Measurements from ENCODE around the gene TBC1D9.

The TBC1D9 gene

GRCh38 chr4:140681201-140681600, 75.0 kb downstream of the TBC1D9 start:
- Histone ChIP-seq H3K36me3 (no peaks in the 10 kb centered on the region), H3K4me2 (no peak overlapping the region), H3K4me1 (0 out of 2 replicates have a peak, but pooled peaks cover 4% of the 10 kb centered on the region), H3K9me3 (no peaks in the 10 kb centered on the region), H3K9ac (no peak overlapping the region), H3K27me3 (no peaks in the 10 kb centered on the region), H3K27ac (no peak overlapping the region), H4K20me1 (no peaks in the 10 kb centered on the region), H3K4me3 (no peak overlapping the region)
- no peak for TF ChIP-seq Cebpa-rat (IDR thresholded peaks at IDR 0.05)

DNA sequence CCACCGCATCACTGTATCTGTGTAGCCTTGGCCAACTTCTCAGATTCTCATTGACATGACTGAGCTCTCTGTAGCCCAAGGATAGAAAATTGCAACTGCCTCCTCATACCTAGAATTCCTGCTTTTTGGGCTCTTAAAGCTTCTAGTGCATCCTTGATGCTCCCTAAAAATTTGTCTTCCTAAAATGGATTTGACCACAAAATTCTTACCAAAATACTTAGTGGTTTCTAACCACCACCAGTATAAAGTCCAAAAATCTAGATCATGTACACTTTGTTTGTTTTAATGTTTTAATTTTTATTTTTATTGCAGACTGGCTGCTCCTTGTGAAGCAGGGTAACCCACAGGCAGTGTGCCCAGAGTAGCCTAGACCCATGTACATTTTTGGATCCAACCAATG, 75.5 kb downstream of the TBC1D9 start:
- Histone ChIP-seq H3K4me1 (0 out of 2 replicates have a peak, but pooled peaks cover 4% of the 10 kb centered on the region), H3K36me3 (no peaks in the 10 kb centered on the region), H4K20me1 (no peaks in the 10 kb centered on the region), H3K4me3 (no peak overlapping the region), H3K27ac (no peak overlapping the region), H3K27me3 (no peaks in the 10 kb centered on the region), H3K9me3 (no peaks in the 10 kb centered on the region), H3K4me2 (no peak overlapping the region), H3K9ac (no peak overlapping the region)
- TF ChIP-seq Cebpa-rat (IDR thresholded peaks at IDR 0.05): no peak

- no peak for TF ChIP-seq Cebpa-rat (IDR thresholded peaks at IDR 0.05)
- H4K20me1 ChIP-seq: no peaks in the 10 kb centered on the region
- no peak overlapping the region for H3K4me2 ChIP-seq
- no peak overlapping the region for H3K4me3 ChIP-seq
- H3K27ac ChIP-seq: no peak overlapping the region
- H3K27me3 ChIP-seq: no peaks in the 10 kb centered on the region
- 0 out of 2 replicates have a peak, but pooled peaks cover 4% of the 10 kb centered on the region for H3K4me1 ChIP-seq
- H3K9ac ChIP-seq: no peak overlapping the region
- no peaks in the 10 kb centered on the region for H3K9me3 ChIP-seq
- no peaks in the 10 kb centered on the region for H3K36me3 ChIP-seq
Observed at GRCh38 chr4:140679576-140679975, 76.6 kb downstream of the TBC1D9 start.

GRCh38 chr4:140675599-140676231, 80.5 kb downstream of the TBC1D9 start:
- H3K4me3 ChIP-seq: no peak overlapping the region
- no peak overlapping the region for H3K27ac ChIP-seq
- no peak overlapping the region for H3K9ac ChIP-seq
- H3K36me3 ChIP-seq: no peaks in the 10 kb centered on the region
- H3K27me3 ChIP-seq: no peaks in the 10 kb centered on the region
- H3K9me3 ChIP-seq: no peaks in the 10 kb centered on the region
- 0 out of 2 replicates have a peak, but pooled peaks cover 4% of the 10 kb centered on the region for H3K4me1 ChIP-seq
- H4K20me1 ChIP-seq: no peaks in the 10 kb centered on the region
- TF ChIP-seq Cebpa-rat (IDR thresholded peaks at IDR 0.05): no peak
- no peak overlapping the region for H3K4me2 ChIP-seq

GRCh38 chr4:140673729-140674128, 82.5 kb downstream of the TBC1D9 start:
- Histone ChIP-seq H3K36me3 (no peaks in the 10 kb centered on the region), H3K4me2 (no peak overlapping the region), H3K4me3 (no peak overlapping the region)

GRCh38 chr4:140672416-140672815, 83.8 kb downstream of the TBC1D9 start:
- TF ChIP-seq Cebpa-rat (IDR thresholded peaks at IDR 0.05): no peak
- H3K4me3 ChIP-seq: no peak overlapping the region
- no peaks in the 10 kb centered on the region; the same call in 1 of the 2 replicates for H3K4me1 ChIP-seq
- no peaks in the 10 kb centered on the region for H3K27me3 ChIP-seq
- H3K36me3 ChIP-seq: no peaks in the 10 kb centered on the region
- H3K27ac ChIP-seq: no peak overlapping the region
- H3K9ac ChIP-seq: no peak overlapping the region
- H3K4me2 ChIP-seq: no peak overlapping the region
- no peaks in the 10 kb centered on the region for H4K20me1 ChIP-seq
- no peaks in the 10 kb centered on the region for H3K9me3 ChIP-seq

More at GRCh38 chr4:140673729-140674128, 82.5 kb downstream of the TBC1D9 start:
- H3K4me1 ChIP-seq: no peaks in the 10 kb centered on the region
- H4K20me1 ChIP-seq: no peaks in the 10 kb centered on the region
- no peak overlapping the region for H3K9ac ChIP-seq
- no peaks in the 10 kb centered on the region for H3K27me3 ChIP-seq
- no peaks in the 10 kb centered on the region for H3K9me3 ChIP-seq
- TF ChIP-seq Cebpa-rat (IDR thresholded peaks at IDR 0.05): no peak
- H3K27ac ChIP-seq: no peak overlapping the region

GRCh38 chr4:140668111-140668510, 88.1 kb downstream of the TBC1D9 start:
- Histone ChIP-seq H3K27ac (no peak overlapping the region), H3K27me3 (no peaks in the 10 kb centered on the region), H3K9me3 (no peaks in the 10 kb centered on the region), H3K36me3 (no peaks in the 10 kb centered on the region), H3K4me2 (no peak overlapping the region), H4K20me1 (no peaks in the 10 kb centered on the region), H3K9ac (no peak overlapping the region), H3K4me1 (peaks cover 7% of the 10 kb centered on the region), H3K4me3 (no peak overlapping the region)
- TF ChIP-seq Cebpa-rat (IDR thresholded peaks at IDR 0.05): no peak

GRCh38 chr4:140666889-140667614, 89.1 kb downstream of the TBC1D9 start:
- no peak overlapping the region for H3K9ac ChIP-seq
- peak overlapping the region; percentile 41 for H3K4me2 ChIP-seq
- no peaks in the 10 kb centered on the region for H4K20me1 ChIP-seq
- H3K9me3 ChIP-seq: no peaks in the 10 kb centered on the region
- H3K27ac ChIP-seq: no peak overlapping the region
- no peaks in the 10 kb centered on the region for H3K36me3 ChIP-seq
- TF ChIP-seq Cebpa-rat (IDR thresholded peaks at IDR 0.05): no peak
- peaks cover 7% of the 10 kb centered on the region for H3K4me1 ChIP-seq
- H3K4me3 ChIP-seq: no peak overlapping the region
- no peaks in the 10 kb centered on the region for H3K27me3 ChIP-seq

GRCh38 chr4:140662082-140662869, 93.9 kb downstream of the TBC1D9 start:
- H3K4me1 ChIP-seq: peaks cover 6% of the 10 kb centered on the region
- no peaks in the 10 kb centered on the region for H3K36me3 ChIP-seq
- H3K27me3 ChIP-seq: no peaks in the 10 kb centered on the region
- no peaks in the 10 kb centered on the region for H4K20me1 ChIP-seq
- no peak overlapping the region for H3K4me2 ChIP-seq
- TF ChIP-seq Cebpa-rat (IDR thresholded peaks at IDR 0.05): no peak
- no peaks in the 10 kb centered on the region for H3K9me3 ChIP-seq
- no peak overlapping the region for H3K27ac ChIP-seq
- no peak overlapping the region for H3K9ac ChIP-seq
- H3K4me3 ChIP-seq: no peak overlapping the region

- Histone ChIP-seq H3K27ac (no peak overlapping the region), H4K20me1 (no peaks in the 10 kb centered on the region), H3K4me1 (no peaks in the 10 kb centered on the region), H3K36me3 (no peaks in the 10 kb centered on the region), H3K4me3 (no peak overlapping the region), H3K4me2 (no peak overlapping the region), H3K27me3 (no peaks in the 10 kb centered on the region), H3K9me3 (no peaks in the 10 kb centered on the region), H3K9ac (no peak overlapping the region)
- no peak for TF ChIP-seq Cebpa-rat (IDR thresholded peaks at IDR 0.05)
Observed at GRCh38 chr4:140661550-140661949, 94.6 kb downstream of the TBC1D9 start.
